ENCODE data around the gene ROBO2.

ROBO2 gene

DNA sequence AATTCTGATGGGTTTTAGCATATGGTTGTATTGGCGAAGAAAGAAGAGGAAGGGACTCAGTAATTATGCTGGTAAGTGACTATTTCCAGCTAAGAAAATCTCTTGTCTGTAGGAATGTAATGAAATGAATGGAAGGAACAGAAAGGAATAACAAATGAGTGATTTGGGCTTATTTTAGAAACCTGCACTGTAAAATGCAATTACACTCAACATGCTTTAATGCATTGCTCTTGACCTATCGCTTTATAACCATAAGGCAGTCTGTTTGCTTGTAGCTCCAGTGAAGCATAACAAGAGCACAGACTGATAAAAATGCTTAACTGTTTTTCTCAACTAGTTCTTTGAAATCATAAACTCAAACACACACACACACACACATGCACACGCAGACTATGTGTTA, 549.0 kb downstream of the ROBO2 start:
- no peak for DNase-seq (ENCODE audit: low read depth)

- no peak for DNase-seq (ENCODE audit: low read depth)
Observed at GRCh38 chr3:77590191-77590590, 550.3 kb downstream of the ROBO2 start.

GRCh38 chr3:77595371-77595870, 555.5 kb downstream of the ROBO2 start:
- no peak for DNase-seq (ENCODE audit: low read depth)

GRCh38 chr3:77599948-77600347, 560.0 kb downstream of the ROBO2 start:
- DNase-seq (ENCODE audit: low read depth) = no peak

- no peak for DNase-seq (ENCODE audit: low read depth)
Observed at GRCh38 chr3:77601823-77602415, 562.0 kb downstream of the ROBO2 start.

DNA sequence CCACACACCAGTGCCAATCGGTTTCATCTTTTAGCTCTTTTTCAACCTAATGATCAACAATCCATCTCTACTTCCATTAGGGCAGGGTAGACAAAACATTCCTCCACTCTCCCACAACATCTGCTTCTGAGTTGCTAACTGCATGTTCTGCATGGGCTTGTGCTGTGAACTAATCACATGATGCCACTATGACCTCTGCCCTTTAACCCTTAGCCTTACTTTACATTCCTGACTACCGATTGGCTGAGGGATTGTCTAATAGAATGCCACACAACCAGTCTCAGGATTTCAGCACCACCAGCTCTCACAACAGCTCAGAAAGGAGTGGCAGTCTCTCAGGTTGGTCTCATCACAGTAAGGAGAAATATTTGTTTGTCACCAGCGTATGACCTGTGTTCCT, 562.8 kb downstream of the ROBO2 start:
- DNase-seq (ENCODE audit: low read depth) = no peak

GRCh38 chr3:77605308-77605707, 565.4 kb downstream of the ROBO2 start:
- DNase-seq (ENCODE audit: low read depth) = no peak

DNA sequence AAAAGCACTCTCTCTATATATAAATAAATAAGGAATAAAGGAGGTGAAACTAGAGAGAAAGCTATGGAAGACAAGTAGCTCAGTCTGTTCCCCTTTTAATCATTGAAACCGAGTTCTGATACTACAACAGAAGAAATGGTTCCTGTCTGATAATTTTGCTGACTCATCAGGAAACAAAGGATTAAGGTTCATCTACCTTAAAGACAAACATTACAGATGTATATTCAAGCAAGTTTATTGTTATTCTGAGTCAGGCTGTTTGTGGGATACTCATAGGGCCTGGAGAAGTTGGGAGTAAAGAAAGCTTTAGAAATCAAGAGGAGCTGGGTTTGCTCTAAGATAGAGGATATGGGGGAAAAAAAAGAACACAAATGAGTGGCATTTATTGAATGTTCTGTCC, 566.0 kb downstream of the ROBO2 start:
- DNase-seq (ENCODE audit: low read depth) = no peak

GRCh38 chr3:77606372-77606771, 566.5 kb downstream of the ROBO2 start:
- no peak for DNase-seq (ENCODE audit: low read depth)

GRCh38 chr3:77618686-77619085, 578.8 kb downstream of the ROBO2 start:
- no peak for DNase-seq (ENCODE audit: low read depth)

DNA sequence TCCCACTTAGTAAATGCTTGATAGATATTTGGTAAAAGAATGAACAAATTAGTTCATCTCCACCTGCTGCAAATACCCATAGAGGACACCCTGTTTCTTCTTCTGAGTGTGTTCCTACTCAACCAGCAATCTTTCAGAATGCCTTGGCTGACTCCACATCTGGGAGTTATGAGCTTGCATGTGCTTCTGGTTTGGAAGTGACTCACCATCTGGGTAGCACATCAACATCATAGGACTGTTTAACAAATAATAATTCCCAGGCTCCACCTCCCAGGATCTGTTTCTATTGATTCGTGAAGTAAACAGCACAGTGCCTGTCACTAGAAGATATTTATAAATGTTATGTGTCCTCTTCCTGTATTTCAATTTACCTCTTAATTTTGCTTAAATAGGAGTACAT, 580.1 kb downstream of the ROBO2 start:
- no peak for DNase-seq (ENCODE audit: low read depth)

DNA sequence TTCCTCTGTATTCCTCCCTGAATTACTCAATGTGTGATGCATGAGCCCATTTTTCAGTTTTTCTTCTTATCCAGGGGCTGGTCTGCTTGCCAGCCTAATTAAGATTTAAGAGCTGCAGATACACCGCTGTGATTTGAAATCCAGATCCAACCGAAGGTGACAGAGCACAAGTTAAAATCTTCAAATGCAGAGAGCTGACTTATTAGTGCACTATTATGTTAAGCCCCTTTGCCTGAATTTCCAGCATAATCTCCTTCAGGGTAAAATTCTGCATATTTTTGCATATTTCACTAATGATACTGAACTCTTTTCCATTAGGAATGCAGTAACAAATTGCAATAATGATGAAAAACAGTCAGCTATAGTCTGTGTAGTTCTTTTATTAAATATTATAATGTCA, 583.6 kb downstream of the ROBO2 start:
- no peak for DNase-seq (ENCODE audit: low read depth)

DNA sequence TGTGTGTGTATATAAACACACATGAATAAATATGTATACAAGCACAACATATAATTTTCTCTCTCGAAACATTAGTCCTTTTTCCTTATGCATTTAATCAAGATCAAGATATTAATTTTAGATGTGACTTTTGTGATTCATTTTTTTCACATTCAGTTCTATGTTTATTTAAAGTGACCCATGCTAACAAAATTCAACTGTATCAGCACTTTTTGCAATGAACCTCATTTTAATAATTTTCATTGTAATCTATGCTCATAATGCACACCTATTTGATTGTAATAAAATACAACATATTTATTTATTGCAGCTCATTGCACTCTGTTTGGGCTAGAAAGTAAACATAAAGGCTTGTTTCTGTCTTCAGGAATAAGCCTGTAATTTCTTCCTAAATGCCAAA, 586.3 kb downstream of the ROBO2 start:
- DNase-seq (ENCODE audit: low read depth) = no peak

DNA sequence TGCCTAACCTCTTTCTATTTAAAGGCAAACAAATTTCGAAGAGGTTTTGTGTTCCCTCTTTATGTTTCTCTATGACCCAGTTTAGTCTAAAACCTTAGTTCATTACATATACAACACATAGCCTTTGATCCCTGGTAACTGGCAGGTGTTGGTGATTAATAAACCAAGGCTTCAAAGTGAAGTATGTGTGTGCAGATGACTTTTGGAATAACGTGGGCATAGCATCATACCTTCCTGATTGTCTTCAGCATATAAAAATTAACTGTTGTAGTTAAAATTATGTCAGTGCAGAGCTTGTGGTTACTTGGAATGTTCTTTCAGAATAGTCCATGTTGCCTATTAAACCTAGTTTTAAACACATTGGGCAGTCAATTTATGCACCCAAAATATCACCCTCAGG, 608.3 kb downstream of the ROBO2 start:
- no peak for DNase-seq (ENCODE audit: low read depth)

DNA sequence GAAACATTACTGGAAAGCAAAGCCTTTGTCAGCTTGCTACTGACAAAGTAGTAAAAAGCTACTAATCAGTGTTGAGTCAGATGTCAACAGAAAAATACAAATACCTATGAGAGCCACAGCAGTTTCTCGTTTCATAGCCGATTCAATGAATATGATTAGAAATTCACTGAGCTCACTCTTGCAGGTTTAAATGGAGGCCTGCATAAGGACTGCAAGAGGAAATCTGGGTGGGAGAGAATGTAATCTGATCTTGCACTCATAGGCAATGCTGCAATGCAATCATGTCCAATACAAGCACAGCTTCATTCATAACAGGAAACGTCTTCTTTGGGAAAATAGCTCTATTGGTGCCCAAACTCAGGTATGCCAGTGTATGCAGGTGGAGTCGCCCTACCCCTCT, 608.8 kb downstream of the ROBO2 start:
- no peak for DNase-seq (ENCODE audit: low read depth)

- no peak for DNase-seq (ENCODE audit: low read depth)
Observed at GRCh38 chr3:77652624-77653023, 612.7 kb downstream of the ROBO2 start.

GRCh38 chr3:77655396-77655795, 615.5 kb downstream of the ROBO2 start:
- DNase-seq (ENCODE audit: low read depth) = no peak

- no peak for DNase-seq (ENCODE audit: low read depth)
Observed at GRCh38 chr3:77660718-77661117, 620.8 kb downstream of the ROBO2 start.

DNA sequence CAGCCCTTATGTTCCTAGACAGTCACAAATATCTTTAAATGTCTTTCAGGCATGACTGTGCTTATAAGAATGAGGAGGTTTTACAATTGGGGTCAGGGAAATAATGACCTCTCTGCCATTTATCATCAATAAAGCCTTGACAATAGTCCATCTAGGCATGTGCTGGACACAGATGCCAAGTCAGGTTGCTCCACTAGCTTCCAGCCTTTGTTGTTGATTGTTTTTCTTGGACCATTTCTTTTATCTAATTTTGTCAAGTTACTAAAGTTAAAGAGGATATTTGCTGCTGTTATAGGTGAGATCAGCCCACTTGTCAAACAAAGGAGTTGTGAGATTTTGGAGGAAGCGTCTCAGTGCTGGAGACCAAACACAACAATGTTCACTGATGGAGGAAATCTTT, 628.0 kb downstream of the ROBO2 start:
- DNase-seq (ENCODE audit: low read depth) = no peak

DNA sequence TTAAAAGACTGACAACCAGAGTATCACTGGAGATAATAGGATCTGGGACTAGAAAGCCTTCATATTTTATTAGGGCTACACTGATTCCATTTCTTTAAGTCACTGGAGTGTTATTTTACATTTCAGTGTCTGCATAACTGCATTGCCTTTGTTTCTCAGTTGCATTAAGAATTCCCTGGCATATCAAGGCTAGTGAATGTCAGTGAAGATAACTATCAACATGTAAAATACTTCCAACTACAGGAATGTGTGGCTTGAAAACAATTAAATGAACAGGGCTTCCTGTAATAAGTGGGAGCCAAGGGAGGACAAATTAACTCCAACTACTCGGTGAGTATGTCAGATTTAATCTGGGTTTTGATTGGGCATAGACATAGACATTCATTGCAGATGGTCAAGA, 628.5 kb downstream of the ROBO2 start:
- no peak for DNase-seq (ENCODE audit: low read depth)

DNA sequence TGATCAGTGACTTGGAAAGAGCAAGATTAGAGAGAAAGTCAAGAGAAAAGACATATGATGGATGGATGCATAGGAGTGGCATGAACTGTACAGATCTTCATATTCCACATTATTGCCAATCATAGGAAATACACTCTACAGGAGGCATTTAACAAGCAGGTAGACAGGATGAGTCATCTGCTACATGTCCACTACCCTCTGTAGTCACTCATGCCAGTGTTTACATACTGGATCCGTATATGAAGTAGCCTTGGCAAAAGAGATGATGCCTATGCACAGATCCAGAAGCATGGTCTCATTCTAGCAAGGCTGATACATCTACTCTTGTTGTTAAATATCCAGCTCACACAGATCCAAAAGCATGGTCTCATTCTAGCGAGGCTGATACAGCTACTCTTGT, 632.1 kb downstream of the ROBO2 start:
- no peak for DNase-seq (ENCODE audit: low read depth)

DNA sequence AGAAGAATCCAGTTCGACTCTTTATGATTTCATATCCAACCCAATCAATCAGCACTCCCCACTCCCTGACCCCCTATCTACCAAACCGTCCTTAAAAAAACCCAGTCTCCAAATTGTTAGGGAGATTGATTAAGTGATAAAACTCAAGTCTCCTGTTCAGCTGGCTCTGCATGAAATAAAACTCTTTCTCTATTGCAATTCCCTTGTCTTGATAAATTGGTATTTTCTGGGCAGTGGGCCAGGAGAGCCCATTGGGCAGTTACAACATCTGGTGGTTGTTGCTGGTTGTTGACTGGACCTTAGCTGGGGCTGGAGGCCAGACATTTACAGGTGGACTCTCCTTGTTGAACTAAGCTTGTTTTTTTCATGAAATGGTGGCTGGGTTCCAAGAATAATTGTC, 642.3 kb downstream of the ROBO2 start:
- no peak for DNase-seq (ENCODE audit: low read depth)

GRCh38 chr3:77684115-77684514, 644.2 kb downstream of the ROBO2 start:
- no peak for DNase-seq (ENCODE audit: low read depth)

DNA sequence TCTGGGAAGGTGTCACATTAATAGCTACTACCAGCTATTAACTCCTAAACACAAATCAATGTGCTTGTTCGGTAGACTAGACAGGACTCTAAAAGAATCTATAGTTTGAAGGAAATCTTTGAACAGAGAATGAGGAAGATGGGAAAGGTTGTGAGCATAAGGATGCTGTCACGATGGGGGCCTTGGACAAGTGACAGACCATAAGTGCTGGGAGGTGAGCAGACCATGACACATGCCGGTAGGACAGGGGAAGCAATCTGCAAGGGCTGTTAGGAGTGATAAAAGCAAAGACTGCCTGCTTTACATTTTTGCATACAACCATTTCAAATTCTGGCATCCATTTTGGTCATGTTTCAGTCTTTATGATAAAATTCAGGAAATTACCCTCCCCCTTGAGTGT, 645.8 kb downstream of the ROBO2 start:
- DNase-seq (ENCODE audit: low read depth) = no peak

GRCh38 chr3:77686560-77686959, 646.7 kb downstream of the ROBO2 start:
- DNase-seq (ENCODE audit: low read depth) = no peak

Measured in activated T-helper 9 cell treated with anti-CD3 and anti-CD28 coated beads, Interleukin-2, amount 50 U/mL, for 16 hours (primary cell).